ENCODE data around the gene PRKN. TPM values are rescaled to one million over a fixed set of nuclear protein-coding genes. Genes with fewer than 3 reads are reported as not detected.

Gene PRKN
- total RNA-seq, 1 experiment from 2014 or later = 2.0 TPM

DNA sequence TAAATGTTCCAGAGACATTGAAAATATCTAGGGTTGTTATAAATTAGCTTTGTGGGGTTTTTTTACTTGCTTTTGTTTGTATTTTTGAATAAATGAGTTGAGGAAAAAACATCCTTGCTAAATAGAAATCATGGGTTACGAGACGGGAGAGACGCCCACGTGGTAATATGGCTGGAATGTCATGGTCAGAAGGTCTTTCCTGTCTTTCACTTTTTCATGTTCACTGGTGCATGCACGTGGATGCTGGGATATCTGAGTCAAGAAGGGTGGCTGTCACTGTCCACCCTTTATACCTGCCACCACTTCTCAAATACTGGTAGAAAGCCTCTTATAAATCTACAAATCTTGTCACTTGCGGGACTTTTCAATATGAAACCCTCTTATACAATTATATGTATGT, 1195.0 kb downstream of the PRKN start:
- TF ChIP-seq, protein P1, sequence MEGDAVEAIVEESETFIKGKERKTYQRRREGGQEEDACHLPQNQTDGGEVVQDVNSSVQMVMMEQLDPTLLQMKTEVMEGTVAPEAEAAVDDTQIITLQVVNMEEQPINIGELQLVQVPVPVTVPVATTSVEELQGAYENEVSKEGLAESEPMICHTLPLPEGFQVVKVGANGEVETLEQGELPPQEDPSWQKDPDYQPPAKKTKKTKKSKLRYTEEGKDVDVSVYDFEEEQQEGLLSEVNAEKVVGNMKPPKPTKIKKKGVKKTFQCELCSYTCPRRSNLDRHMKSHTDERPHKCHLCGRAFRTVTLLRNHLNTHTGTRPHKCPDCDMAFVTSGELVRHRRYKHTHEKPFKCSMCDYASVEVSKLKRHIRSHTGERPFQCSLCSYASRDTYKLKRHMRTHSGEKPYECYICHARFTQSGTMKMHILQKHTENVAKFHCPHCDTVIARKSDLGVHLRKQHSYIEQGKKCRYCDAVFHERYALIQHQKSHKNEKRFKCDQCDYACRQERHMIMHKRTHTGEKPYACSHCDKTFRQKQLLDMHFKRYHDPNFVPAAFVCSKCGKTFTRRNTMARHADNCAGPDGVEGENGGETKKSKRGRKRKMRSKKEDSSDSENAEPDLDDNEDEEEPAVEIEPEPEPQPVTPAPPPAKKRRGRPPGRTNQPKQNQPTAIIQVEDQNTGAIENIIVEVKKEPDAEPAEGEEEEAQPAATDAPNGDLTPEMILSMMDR (conservative IDR thresholded peaks at IDR 0.05) = no peak
- H2BK15ac ChIP-seq (ENCODE audit: low read depth, low read length) = no peak overlapping the region
- H3K9me3 Mint-ChIP-seq = no peaks in the 10 kb centered on the region; a peak in 2 of 5 replicates
- H4K5ac ChIP-seq (ENCODE audit: insufficient read length, low read depth, low read length) = no peak overlapping the region
- H3T11ph ChIP-seq (ENCODE audit: low read length) = no peak overlapping the region
- no peaks in the 10 kb centered on the region; the same call in 1 of the 2 replicates for H3K27me3 ChIP-seq (ENCODE audit: insufficient read depth, low read length)
- H3K4me1 Mint-ChIP-seq = peaks cover 3 to 5% of the 10 kb centered on the region in 2 experiments; a peak in 2 of 4 replicates
- no peaks in the 10 kb centered on the region for H4K20me1 ChIP-seq (ENCODE audit: control insufficient read depth, insufficient read depth, insufficient read length)
- H2BK20ac ChIP-seq (ENCODE audit: low read depth, low read length, poor library complexity, severe bottlenecking) = no peak overlapping the region
- no peaks in the 10 kb centered on the region for H3K79me1 ChIP-seq (ENCODE audit: insufficient read depth, low read depth, low read length, poor library complexity, severe bottlenecking)
- H2BK5ac ChIP-seq (ENCODE audit: insufficient read length, low read length) = no peak overlapping the region
- H3K27ac ChIP-seq (ENCODE audit: insufficient read length, low read depth, low read length) = no peak overlapping the region
- H3K36me3 Mint-ChIP-seq (ENCODE audit: insufficient read depth in 1 of 3, low read depth in 3 of 3) = no peaks in the 10 kb centered on the region; a peak in 1 of 7 replicates
- no peak overlapping the region for H3K4ac ChIP-seq (ENCODE audit: low read depth, low read length)
- H3K14ac ChIP-seq (ENCODE audit: insufficient read depth, low read length) = no peak overlapping the region
- H3K56ac ChIP-seq (ENCODE audit: insufficient read length, low read depth, low read length) = no peak overlapping the region
- no peaks in the 10 kb centered on the region for H3K79me2 ChIP-seq (ENCODE audit: insufficient read depth, low read length)
- no CpG with 5 or more reads among the region's 6 CpGs for WGBS (ENCODE audit: extremely low coverage, insufficient read length, low lambda C conversion rate)
- no peak overlapping the region for H3K23ac ChIP-seq (ENCODE audit: insufficient read length, low read depth, low read length)
- no peak overlapping the region for H2AK5ac ChIP-seq (ENCODE audit: insufficient read length, low read length)
- H3K27ac Mint-ChIP-seq = no peak overlapping the region
- H3K4me1 ChIP-seq (ENCODE audit: insufficient read depth, low read length) = no peaks in the 10 kb centered on the region
- no peak overlapping the region for H3K18ac ChIP-seq (ENCODE audit: insufficient read length, low read depth, low read length)
- H4K91ac ChIP-seq (ENCODE audit: insufficient read length, low read depth, low read length) = no peak overlapping the region
- no peak overlapping the region for H2AFZ ChIP-seq (ENCODE audit: low read length)
- no peak overlapping the region for H3K4me3 Mint-ChIP-seq
- DNase-seq = no peak
- H3K9me3 ChIP-seq (ENCODE audit: control insufficient read depth, low read depth, low read length) = no peaks in the 10 kb centered on the region
- H3K9ac ChIP-seq (ENCODE audit: extremely low read depth, insufficient read length, low read length) = no peak overlapping the region
- no peak overlapping the region for H3K4me2 ChIP-seq (ENCODE audit: insufficient read depth, insufficient read length, low read length)
- no peak overlapping the region for H2BK120ac ChIP-seq (ENCODE audit: low read depth, low read length, poor library complexity, severe bottlenecking)
- H2BK12ac ChIP-seq (ENCODE audit: insufficient read length, low read depth, low read length) = no peak overlapping the region
- H3K27me3 Mint-ChIP-seq (ENCODE audit: low read depth) = no peaks in the 10 kb centered on the region; the same call in none of the 2 replicates
- no peak overlapping the region for H4K8ac ChIP-seq (replicated peaks; ENCODE audit: insufficient read length, low read depth, low read length)
- no peaks in the 10 kb centered on the region for H3K23me2 ChIP-seq (ENCODE audit: insufficient read length, low read depth, low read length, poor library complexity, severe bottlenecking)
